Stimulated activated CD4-positive, alpha-beta T cell treated with anti-CD3 and anti-CD28 coated beads, Interleukin-2, amount 100 ng/mL, for 4 hours (primary cell): Measurements from ENCODE around the gene PRDM16.

Source experiments
- DNase-seq: peaks from one replicate; pipeline ENCODE4 v3.0.0-alpha.2; 2020; ENCODE audit warnings: low read depth

PRDM16 gene

GRCh38 chr1:3324704-3325535 lies 255.9 kb downstream of the PRDM16 start:
- no peak for DNase-seq

- DNase-seq: no peak
Measured at GRCh38 chr1:3326516-3327388, 257.7 kb downstream of the PRDM16 start.

- no peak for DNase-seq
Measured at GRCh38 chr1:3327389-3327702, 258.3 kb downstream of the PRDM16 start.

- no peak for DNase-seq
Measured at GRCh38 chr1:3327936-3328590, 259.1 kb downstream of the PRDM16 start.

- no peak for DNase-seq
Measured at GRCh38 chr1:3329640-3330281, 260.8 kb downstream of the PRDM16 start.

GRCh38 chr1:3330771-3331245 lies 261.8 kb downstream of the PRDM16 start:
- no peak for DNase-seq

- DNase-seq: no peak
Measured at GRCh38 chr1:3331564-3331963, 262.6 kb downstream of the PRDM16 start.

- no peak for DNase-seq
Measured at GRCh38 chr1:3332043-3332442, 263.0 kb downstream of the PRDM16 start.

- no peak for DNase-seq
Measured at GRCh38 chr1:3332662-3333061, 263.7 kb downstream of the PRDM16 start.

- no peak for DNase-seq
Measured at GRCh38 chr1:3333903-3334302, 264.9 kb downstream of the PRDM16 start.

GRCh38 chr1:3334366-3334765 lies 265.4 kb downstream of the PRDM16 start:
- DNase-seq: no peak

GRCh38 chr1:3335754-3336640 lies 267.0 kb downstream of the PRDM16 start:
- DNase-seq: no peak

GRCh38 chr1:3336641-3337630 lies 267.9 kb downstream of the PRDM16 start:
- no peak for DNase-seq

- no peak for DNase-seq
Measured at GRCh38 chr1:3337798-3338724, 269.1 kb downstream of the PRDM16 start.

- no peak for DNase-seq
Measured at GRCh38 chr1:3338725-3339070, 269.7 kb downstream of the PRDM16 start.

- DNase-seq: no peak
Measured at GRCh38 chr1:3339856-3340255, 270.9 kb downstream of the PRDM16 start.

GRCh38 chr1:3340548-3341235 lies 271.7 kb downstream of the PRDM16 start:
- DNase-seq: no peak
